GF-D8 (cell line): ENCODE data around the gene AGAP1.
"Not testable (repeated sequence)": the region's sequence is repeated elsewhere in the genome, so short reads cannot be mapped to it uniquely, and the experiment has no call there.

Experiments
- DNase-seq: peaks from one replicate; lab custom pipeline; 2025; lab: John Stamatoyannopoulos, UW

Gene AGAP1

GRCh38 chr2:235592430-235592829 is 98.6 kb downstream of the AGAP1 start:
- no peak for DNase-seq

GRCh38 chr2:235592836-235593235 is 99.0 kb downstream of the AGAP1 start:
- no peak for DNase-seq

- DNase-seq = peak; percentile 33
Measured at GRCh38 chr2:235594041-235594440, 100.2 kb downstream of the AGAP1 start.

- no peak for DNase-seq
Measured at GRCh38 chr2:235594964-235595363, 101.1 kb downstream of the AGAP1 start.

GRCh38 chr2:235595422-235596010 is 101.7 kb downstream of the AGAP1 start:
- no peak for DNase-seq

- no peak for DNase-seq
Measured at GRCh38 chr2:235596272-235596671, 102.4 kb downstream of the AGAP1 start.

- DNase-seq = no peak
Measured at GRCh38 chr2:235597081-235597615, 103.3 kb downstream of the AGAP1 start.

- DNase-seq = no peak
Measured at GRCh38 chr2:235598026-235598425, 104.2 kb downstream of the AGAP1 start.

- no peak for DNase-seq
Measured at GRCh38 chr2:235598532-235599531, 105.0 kb downstream of the AGAP1 start.

- no peak for DNase-seq
Measured at GRCh38 chr2:235599596-235600338, 105.9 kb downstream of the AGAP1 start.

GRCh38 chr2:235600406-235600805 is 106.6 kb downstream of the AGAP1 start:
- no peak for DNase-seq

GRCh38 chr2:235600926-235601325 is 107.1 kb downstream of the AGAP1 start:
- DNase-seq = no peak

- DNase-seq = no peak
Measured at GRCh38 chr2:235601960-235602704, 108.3 kb downstream of the AGAP1 start.

- not testable (repeated sequence) for DNase-seq
Measured at GRCh38 chr2:235602971-235603370, 109.1 kb downstream of the AGAP1 start.

- no peak for DNase-seq
Measured at GRCh38 chr2:235603659-235604058, 109.8 kb downstream of the AGAP1 start.

- DNase-seq = no peak
Measured at GRCh38 chr2:235605312-235606003, 111.6 kb downstream of the AGAP1 start.

- DNase-seq = no peak
Measured at GRCh38 chr2:235606004-235606715, 112.3 kb downstream of the AGAP1 start.

- no peak for DNase-seq
Measured at GRCh38 chr2:235607546-235608199, 113.8 kb downstream of the AGAP1 start.

GRCh38 chr2:235608200-235608887 is 114.5 kb downstream of the AGAP1 start:
- no peak for DNase-seq
